ENCODE results near the gene MRPL49.
"Not testable (repeated sequence)": the region's sequence is repeated elsewhere in the genome, so short reads cannot be mapped to it uniquely, and the experiment has no call there.

Gene MRPL49

GRCh38 chr11:65165410-65166317 lies 43.5 kb downstream of the MRPL49 start:
- no peak for FAIRE-seq
- no peak for DNase-seq (ENCODE audit: low spot score)

GRCh38 chr11:65166893-65167292 lies 44.8 kb downstream of the MRPL49 start:
- DNase-seq (ENCODE audit: low spot score) (no peak), FAIRE-seq (no peak)

- no peak for DNase-seq (ENCODE audit: low spot score)
- no peak for FAIRE-seq
Measured at GRCh38 chr11:65167656-65168055, 45.5 kb downstream of the MRPL49 start.

GRCh38 chr11:65169164-65169641 lies 47.1 kb downstream of the MRPL49 start:
- no peak for DNase-seq (ENCODE audit: low spot score)
- no peak for FAIRE-seq

GRCh38 chr11:65170058-65170534 lies 48.0 kb downstream of the MRPL49 start, which contains the start of gene SPDYC:
TSS of gene SPDYC (plus strand) at chr11:65170233. CDS start at chr11:65171358, 1,125 bp downstream.
- DNase-seq (ENCODE audit: low spot score) = no peak
- no peak for FAIRE-seq

GRCh38 chr11:65172600-65172999 lies 50.5 kb downstream of the MRPL49 start:
- FAIRE-seq = no peak
- no peak for DNase-seq (ENCODE audit: low spot score)

GRCh38 chr11:65174571-65175010 lies 52.5 kb downstream of the MRPL49 start:
- DNase-seq (ENCODE audit: low spot score); FAIRE-seq: not testable (repeated sequence)

Measured in RCC 7860 (cell line).